Karpas-422 (cell line): ENCODE results near the gene FSTL1. TPM values are rescaled to one million over a fixed set of nuclear protein-coding genes. Genes with fewer than 3 reads are reported as not detected.

ENCODE experiments used
- DNase-seq: peaks from one replicate; pipeline ENCODE4 v3.0.0-alpha.2; 2015
- H2AFZ ChIP-seq: fragments of 200-600 bp; sonication (generic); 2 replicates; pipeline ENCODE4 v1.6.1; 2014; ENCODE audit warnings: antibody characterized with exemption, low read length, mixed read lengths
- H3K27ac ChIP-seq: fragments of 200-600 bp; sonication (generic); 2 replicates; pipeline ENCODE4 v1.5.1; 2014; ENCODE audit warnings: mild to moderate bottlenecking, low read length, moderate library complexity
- H3K27me3 ChIP-seq: fragments of 200-600 bp; sonication (generic); 2 replicates; pipeline ENCODE4 v1.6.1; 2014; ENCODE audit warnings: low read length, mixed read lengths
- H3K36me3 ChIP-seq: fragments of 200-600 bp; sonication (generic); 2 replicates; pipeline ENCODE4 v1.6.1; 2014; ENCODE audit warnings: low read length, mixed read lengths; ENCODE audit not compliant: insufficient read depth
- H3K4me1 ChIP-seq: fragments of 200-600 bp; sonication (generic); 2 replicates; pipeline ENCODE4 v1.6.1; 2014; ENCODE audit warnings: mild to moderate bottlenecking, low read length, mixed read lengths
- H3K4me2 ChIP-seq: fragments of 200-600 bp; sonication (generic); 2 replicates; pipeline ENCODE4 v1.6.1; 2014; ENCODE audit warnings: low read length, low read depth, mild to moderate bottlenecking; ENCODE audit not compliant: poor library complexity, severe bottlenecking
- H3K4me3 ChIP-seq: fragments of 200-600 bp; sonication (generic); 2 replicates; pipeline ENCODE4 v1.5.1; 2014; ENCODE audit warnings: mild to moderate bottlenecking, antibody characterized with exemption, low read length, mixed read lengths
- H3K79me2 ChIP-seq: fragments of 200-600 bp; sonication (generic); 2 replicates; pipeline ENCODE4 v1.6.1; 2014; ENCODE audit warnings: mild to moderate bottlenecking, low read length, mixed read lengths
- H3K9ac ChIP-seq: fragments of 200-600 bp; sonication (generic); 2 replicates; pipeline ENCODE4 v1.6.0; 2014; ENCODE audit warnings: low read length
- H3K9me2 ChIP-seq: fragments of 200-600 bp; sonication (generic), shearing (Covaris generic); replicated peaks from 2 replicates; pipeline ENCODE4 v1.6.0; 2014; ENCODE audit warnings: mild to moderate bottlenecking, low read length, moderate library complexity; ENCODE audit not compliant: insufficient read depth
- H3K9me3 ChIP-seq: fragments of 300-700, 200-600 bp; sonication (generic); 2 replicates; pipeline ENCODE4 v1.6.1; 2014; ENCODE audit warnings: low read length, mixed read lengths
- H4K20me1 ChIP-seq: fragments of 200-600 bp; sonication (generic); 2 replicates; pipeline ENCODE4 v1.6.1; 2014; ENCODE audit warnings: mild to moderate bottlenecking, antibody characterized with exemption, low read length, low read depth; ENCODE audit not compliant: insufficient read depth
- total RNA-seq: library from RNA; depleted of rRNA; stranded (reverse); fragments of >200 nt; shearing (Covaris generic); gene quantifications from 2 replicates; pipeline ENCODE4 v1.2.3, GENCODE V29; 2014; ENCODE audit warnings: low replicate concordance

The FSTL1 gene
- total RNA-seq, 1 experiment from 2014 or later: not detected

DNA sequence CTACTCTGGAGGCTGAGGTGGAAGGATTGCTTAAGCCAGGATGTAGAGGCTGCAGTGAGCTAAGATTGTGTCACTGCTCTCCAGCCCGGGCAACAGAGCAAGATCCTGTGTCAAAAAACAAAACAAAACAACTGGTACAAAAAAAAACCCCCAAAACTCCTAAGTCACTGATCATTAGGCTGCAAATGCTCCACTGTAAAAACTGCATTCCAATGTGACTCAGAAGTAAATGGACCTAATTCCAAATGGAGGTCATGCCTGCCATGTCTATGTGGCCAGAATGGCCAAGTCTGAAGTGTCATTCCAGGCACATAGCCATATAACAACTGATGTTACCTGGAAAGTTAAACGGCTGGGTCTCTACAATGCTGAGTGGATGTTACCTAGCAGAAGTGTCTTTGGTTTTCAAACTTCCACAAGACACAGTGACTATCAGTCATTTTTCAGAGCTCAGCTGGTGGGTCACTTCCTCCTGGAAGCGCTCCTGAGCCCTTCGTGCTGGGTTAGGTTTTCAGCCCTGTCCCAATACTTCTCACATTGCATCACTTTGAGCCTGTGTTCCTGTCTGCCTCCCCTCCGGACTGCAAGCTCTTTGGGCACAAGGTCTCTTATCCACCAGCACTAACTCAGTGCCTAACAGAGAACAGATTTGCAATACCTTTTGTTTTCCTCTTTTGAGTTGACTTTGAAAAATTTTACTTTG is 10.6 kb downstream of the FSTL1 start:
- Histone ChIP-seq H3K36me3 (no peaks in the 10 kb centered on the region), H3K9me2 (no peaks in the 10 kb centered on the region), H3K79me2 (no peaks in the 10 kb centered on the region), H3K27ac (no peak overlapping the region), H2AFZ (no peak overlapping the region), H3K4me2 (no peak overlapping the region), H3K4me3 (no peak overlapping the region), H3K9ac (no peak overlapping the region), H4K20me1 (no peaks in the 10 kb centered on the region), H3K4me1 (no peaks in the 10 kb centered on the region), H3K27me3 (no peaks in the 10 kb centered on the region), H3K9me3 (no peaks in the 10 kb centered on the region)
- DNase-seq: no peak

DNA sequence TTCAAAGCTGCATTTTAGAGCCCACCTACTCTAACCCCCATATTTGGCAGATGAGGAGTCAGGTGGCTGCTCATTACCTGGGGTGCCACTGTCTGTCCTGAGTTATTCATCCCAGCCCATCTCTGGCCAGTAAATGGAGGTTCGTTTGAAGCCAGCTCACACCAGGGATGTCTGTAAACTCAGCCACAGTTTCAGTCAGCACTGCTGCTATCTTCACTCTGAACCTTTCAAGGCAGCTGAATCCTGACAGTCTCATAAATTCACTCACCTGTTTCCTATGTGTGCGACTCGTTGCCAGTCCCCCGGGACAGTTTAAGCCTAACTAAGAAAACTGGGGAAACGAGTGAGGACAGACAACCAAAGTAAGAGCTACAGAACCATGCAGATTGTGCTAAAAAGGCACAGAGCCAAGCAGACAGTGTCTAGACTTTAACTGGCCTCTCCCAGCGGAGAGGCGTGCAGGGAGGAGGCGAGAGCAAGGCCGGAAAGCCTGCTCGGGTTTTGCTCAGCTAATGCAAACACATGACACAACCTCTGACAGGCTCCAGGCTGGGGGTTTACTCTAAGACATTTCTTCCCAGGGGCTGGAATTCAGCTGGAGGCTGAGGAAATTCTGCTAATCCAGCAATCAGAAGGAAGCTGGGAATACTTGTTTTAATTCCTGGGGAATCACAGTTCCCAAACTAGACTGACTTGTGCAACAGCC is 12.0 kb downstream of the FSTL1 start:
- no peaks in the 10 kb centered on the region for H3K79me2 ChIP-seq
- H3K36me3 ChIP-seq: no peaks in the 10 kb centered on the region
- no peaks in the 10 kb centered on the region for H3K27me3 ChIP-seq
- no peaks in the 10 kb centered on the region for H4K20me1 ChIP-seq
- H3K9ac ChIP-seq: no peak overlapping the region
- H3K9me3 ChIP-seq: no peaks in the 10 kb centered on the region
- no peak overlapping the region for H2AFZ ChIP-seq
- H3K4me1 ChIP-seq: no peaks in the 10 kb centered on the region
- H3K27ac ChIP-seq: no peak overlapping the region
- no peak overlapping the region for H3K4me3 ChIP-seq
- H3K9me2 ChIP-seq: no peaks in the 10 kb centered on the region
- DNase-seq: no peak
- no peak overlapping the region for H3K4me2 ChIP-seq

DNA sequence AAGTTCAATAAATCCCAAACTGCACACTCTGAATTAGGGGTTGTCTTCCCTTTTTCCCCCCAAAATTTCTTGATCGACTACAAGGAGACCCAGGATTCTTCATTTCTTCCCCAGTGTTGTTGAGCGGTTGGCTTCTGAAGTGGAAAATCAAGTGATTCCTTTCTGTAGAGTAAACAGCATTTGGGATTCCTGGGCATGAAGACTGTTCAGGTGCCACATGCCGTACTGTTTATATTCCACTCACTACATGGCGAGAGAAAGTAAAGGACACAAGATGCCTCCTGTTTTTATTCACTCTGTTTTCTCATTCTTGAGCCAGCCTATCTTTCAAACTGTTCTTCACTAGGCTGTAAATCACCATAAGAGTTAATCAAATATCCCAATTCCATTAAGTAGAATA is 12.6 kb downstream of the FSTL1 start:
- Histone ChIP-seq H3K4me1 (no peaks in the 10 kb centered on the region), H3K9ac (no peak overlapping the region), H3K4me3 (no peak overlapping the region), H3K27ac (no peak overlapping the region), H4K20me1 (no peaks in the 10 kb centered on the region), H3K27me3 (no peaks in the 10 kb centered on the region), H2AFZ (no peak overlapping the region), H3K4me2 (no peak overlapping the region), H3K36me3 (no peaks in the 10 kb centered on the region), H3K9me2 (no peaks in the 10 kb centered on the region), H3K9me3 (no peaks in the 10 kb centered on the region), H3K79me2 (no peaks in the 10 kb centered on the region)
- DNase-seq: no peak

DNA sequence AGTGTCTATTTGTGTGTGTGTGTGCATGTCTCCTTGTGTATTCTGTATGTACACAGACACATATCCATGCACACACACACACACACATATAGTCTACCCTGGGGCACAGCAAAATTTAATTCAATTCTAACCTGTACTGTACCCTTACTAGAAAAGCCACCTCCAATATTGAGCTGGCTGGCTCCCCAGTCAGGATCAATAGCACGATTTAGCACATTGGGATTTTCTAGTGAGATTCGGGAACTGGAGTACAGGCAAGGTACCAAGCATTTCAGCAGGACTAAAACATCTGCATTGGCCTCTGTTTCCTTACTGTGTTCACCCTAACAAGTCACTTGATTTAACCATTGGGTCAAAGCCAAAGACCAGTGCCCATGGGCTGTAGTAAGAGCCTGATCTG is 13.2 kb downstream of the FSTL1 start:
- Histone ChIP-seq H3K36me3 (no peaks in the 10 kb centered on the region), H3K9me2 (no peaks in the 10 kb centered on the region), H4K20me1 (no peaks in the 10 kb centered on the region), H3K4me3 (no peak overlapping the region), H3K9me3 (no peaks in the 10 kb centered on the region), H3K9ac (no peak overlapping the region), H2AFZ (no peak overlapping the region), H3K27me3 (no peaks in the 10 kb centered on the region), H3K79me2 (no peaks in the 10 kb centered on the region), H3K27ac (no peak overlapping the region), H3K4me1 (no peaks in the 10 kb centered on the region), H3K4me2 (no peak overlapping the region)
- DNase-seq: no peak

DNA sequence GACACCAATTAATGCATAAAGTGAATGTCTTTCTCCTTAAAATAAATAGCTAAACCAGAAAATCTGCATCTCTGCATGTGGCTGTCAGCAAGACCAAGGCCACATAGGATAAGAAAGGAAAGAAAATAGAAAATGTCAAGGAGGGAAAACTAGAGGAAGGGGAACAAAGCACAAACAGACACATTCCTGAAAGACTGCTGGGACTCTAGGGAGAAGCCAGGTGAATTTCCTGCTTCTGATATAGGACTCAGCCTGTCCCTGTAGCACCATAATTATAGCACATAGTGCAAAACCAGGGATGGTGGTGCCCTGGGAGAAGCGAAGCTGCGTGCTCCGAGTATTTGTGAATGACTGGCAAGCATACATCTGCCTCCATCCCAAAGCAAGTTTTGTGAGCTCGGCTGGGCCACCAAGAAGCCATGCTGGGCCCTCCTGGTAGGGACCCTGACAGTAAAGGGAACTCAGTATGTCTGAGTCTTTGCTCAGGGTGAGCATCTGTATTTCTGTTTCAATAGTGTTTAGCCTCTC is 14.2 kb downstream of the FSTL1 start:
- Histone ChIP-seq H2AFZ (no peak overlapping the region), H3K9me3 (no peaks in the 10 kb centered on the region), H3K4me2 (no peak overlapping the region), H3K36me3 (no peaks in the 10 kb centered on the region), H3K27me3 (no peaks in the 10 kb centered on the region), H3K79me2 (no peaks in the 10 kb centered on the region), H3K27ac (no peak overlapping the region), H3K4me3 (no peak overlapping the region), H4K20me1 (no peaks in the 10 kb centered on the region), H3K4me1 (no peaks in the 10 kb centered on the region), H3K9ac (no peak overlapping the region), H3K9me2 (no peaks in the 10 kb centered on the region)
- no peak for DNase-seq

DNA sequence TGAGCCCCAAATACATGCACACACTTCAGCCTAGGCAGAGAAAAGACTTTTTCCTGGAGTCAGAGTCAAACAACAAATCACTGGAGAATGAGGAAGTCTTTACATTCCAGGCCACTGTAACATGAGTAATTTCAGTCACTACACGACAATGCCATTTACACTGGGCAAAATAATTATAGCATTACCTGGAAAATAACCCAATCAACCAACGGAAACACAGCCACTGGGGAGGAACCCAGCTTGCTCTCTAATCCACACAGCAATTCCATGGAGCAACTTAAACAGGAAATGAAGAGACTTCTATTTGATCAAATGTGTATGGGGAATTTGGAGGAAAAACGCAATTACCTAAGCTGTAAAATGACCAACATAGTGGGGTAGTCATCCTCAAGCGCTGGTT is 15.2 kb downstream of the FSTL1 start:
- Histone ChIP-seq H3K36me3 (no peaks in the 10 kb centered on the region), H3K4me3 (no peak overlapping the region), H3K27ac (no peak overlapping the region), H3K27me3 (no peaks in the 10 kb centered on the region), H3K9ac (no peak overlapping the region), H3K4me2 (no peak overlapping the region), H3K79me2 (no peaks in the 10 kb centered on the region), H2AFZ (no peak overlapping the region), H3K9me3 (no peaks in the 10 kb centered on the region), H3K4me1 (no peaks in the 10 kb centered on the region), H3K9me2 (no peaks in the 10 kb centered on the region), H4K20me1 (no peaks in the 10 kb centered on the region)
- DNase-seq: no peak

DNA sequence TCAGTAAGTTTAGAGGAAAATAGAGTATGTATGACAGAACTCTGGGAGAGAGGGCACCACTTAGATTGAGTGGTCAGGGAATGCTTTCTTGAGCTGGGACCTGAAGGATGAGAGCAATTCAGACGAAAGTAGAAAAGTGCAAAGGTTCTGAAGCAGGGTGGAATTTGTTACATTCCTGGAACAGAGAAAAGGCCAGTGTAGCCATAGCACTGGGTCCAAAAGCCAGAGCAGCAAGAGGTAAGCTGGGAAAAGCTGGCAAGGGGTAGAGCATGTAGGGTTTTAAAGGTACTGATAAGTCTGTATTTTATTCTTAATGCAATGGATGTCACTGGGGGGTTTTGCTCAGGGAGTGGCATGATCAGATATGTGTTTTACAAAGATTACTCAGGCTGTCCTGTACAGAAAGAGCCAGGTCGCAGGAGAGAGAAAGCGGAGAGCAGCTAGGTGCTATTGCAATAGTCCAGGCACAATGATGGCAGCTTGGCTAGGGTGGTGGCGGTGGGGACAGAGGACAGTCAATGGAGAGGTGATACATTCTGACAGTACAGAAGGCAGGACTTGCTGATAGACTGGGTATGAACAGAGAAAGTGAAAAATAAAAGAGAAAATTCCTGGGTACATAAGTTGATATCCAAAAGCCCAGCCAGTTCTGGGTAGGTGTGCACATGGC is 17.0 kb downstream of the FSTL1 start:
- Histone ChIP-seq H3K4me1 (no peaks in the 10 kb centered on the region), H3K4me3 (no peak overlapping the region), H3K4me2 (no peak overlapping the region), H2AFZ (no peak overlapping the region), H3K79me2 (no peaks in the 10 kb centered on the region), H3K36me3 (no peaks in the 10 kb centered on the region), H4K20me1 (no peaks in the 10 kb centered on the region), H3K27me3 (no peaks in the 10 kb centered on the region), H3K9ac (no peak overlapping the region), H3K27ac (no peak overlapping the region), H3K9me2 (no peaks in the 10 kb centered on the region), H3K9me3 (no peaks in the 10 kb centered on the region)
- DNase-seq: no peak

DNA sequence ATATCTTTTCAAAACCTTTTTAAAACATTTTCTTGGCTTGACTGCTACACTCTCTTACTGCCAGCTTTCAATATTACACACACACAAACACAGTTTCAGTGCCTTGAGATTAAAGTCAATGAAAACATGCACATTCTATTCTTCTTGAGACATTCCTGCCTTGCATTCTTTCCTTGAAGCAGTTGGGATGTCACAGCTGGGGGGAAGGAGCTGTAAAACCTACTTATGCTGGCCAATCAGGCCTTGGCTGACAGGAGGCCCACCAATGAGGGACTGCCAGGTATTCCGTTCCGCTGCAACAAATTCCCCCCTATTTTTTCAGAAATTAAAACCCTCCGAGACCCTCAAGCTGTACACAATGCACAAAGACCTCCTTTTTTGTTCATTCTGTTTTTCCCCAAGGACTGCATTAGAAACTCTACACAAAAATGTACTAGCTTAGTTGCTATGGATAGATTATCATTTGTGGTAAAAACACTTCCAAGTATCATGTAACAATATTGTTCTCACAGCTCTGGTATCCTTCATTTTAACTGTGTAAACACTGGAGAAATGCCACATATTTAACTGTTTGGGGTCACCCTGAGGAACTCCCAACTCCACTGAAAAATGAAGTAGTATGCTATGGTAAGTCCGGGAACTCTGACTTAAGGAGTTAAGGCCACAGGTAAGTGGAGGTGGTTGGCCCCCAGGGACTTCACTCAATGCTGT is 18.5 kb downstream of the FSTL1 start:
- Histone ChIP-seq H3K4me3 (no peak overlapping the region), H3K36me3 (no peaks in the 10 kb centered on the region), H3K9me2 (no peaks in the 10 kb centered on the region), H3K4me2 (no peak overlapping the region), H4K20me1 (no peaks in the 10 kb centered on the region), H3K9me3 (no peaks in the 10 kb centered on the region), H2AFZ (no peak overlapping the region), H3K4me1 (no peaks in the 10 kb centered on the region), H3K79me2 (no peaks in the 10 kb centered on the region), H3K27me3 (no peaks in the 10 kb centered on the region), H3K9ac (no peak overlapping the region), H3K27ac (no peak overlapping the region)
- DNase-seq: no peak
